Uterus (tissue), 4 donors: ENCODE data around the gene PHLDA2. TPM values are rescaled to one million over a fixed set of nuclear protein-coding genes. Genes with fewer than 3 reads are reported as not detected.

Source experiments
- DNase-seq, 2 donors: peaks; one replicate each; pipeline ENCODE4 v3.0.0-alpha.2; 2019 to 2020
- H3K27ac ChIP-seq, 2 donors: fragments of 200-600 bp; sonication (generic); 1 replicate in 1 of 2; 2 replicates in 1 of 2; pipeline ENCODE4 v1.5.1; 2016 to 2018
- H3K27me3 ChIP-seq, 2 donors: fragments of 200-600 bp; sonication (generic); one replicate each; pipeline ENCODE4 v1.5.1; 2018 to 2019; ENCODE audit warnings: control low read depth in 1 of 2
- H3K36me3 ChIP-seq, 2 donors: fragments of 200-600 bp; sonication (generic); one replicate each; pipeline ENCODE4 v1.5.1; 2019; ENCODE audit warnings: control low read depth in 1 of 2
- H3K4me1 ChIP-seq, 2 donors: fragments of 200-600 bp; sonication (generic); one replicate each; pipeline ENCODE4 v1.5.1; 2018 to 2019; ENCODE audit warnings: control low read depth in 1 of 2
- H3K4me3 ChIP-seq, 2 donors: fragments of 200-600 bp; sonication (generic); 1 replicate in 1 of 2; 2 replicates in 1 of 2; pipeline ENCODE4 v1.5.1; 2018 to 2019; ENCODE audit warnings: mild to moderate bottlenecking in 1 of 2
- H3K9me3 ChIP-seq, 2 donors: fragments of 200-600 bp; sonication (generic); one replicate each; pipeline ENCODE4 v1.5.1; 2019; ENCODE audit warnings: control low read depth in 1 of 2
- POLR2A ChIP-seq, 2 donors: fragments of 450-650 bp; IDR thresholded peaks; one replicate each; pipeline ENCODE4 v1.6.1; 2016; ENCODE audit warnings: antibody characterized with exemption in 2 of 2, mild to moderate bottlenecking in 1 of 2, moderate library complexity in 1 of 2
- intact Hi-C: fragments of 100-400 bp; cut with DNase I; formaldehyde crosslinking; loops from one replicate; pipeline ENCODE4 v1.15.1; 2023; ENCODE audit warnings: low total_unique reads
- total RNA-seq, 4 donors: library from RNA; depleted of rRNA in 3 of 4; stranded (reverse); fragments of >200 nt in 3 of 4; gene quantifications; one replicate each; pipeline versions ENCODE4 v1.1.0 to v1.2.4, GENCODE V29; 2014 to 2023
- TF ChIP-seq, protein P1 (sequence below), 4 experiments: fragments of 200-600 bp in 2 of 4; fragments of 450-650 bp in 2 of 4; sonication (generic) in 2 of 4; IDR thresholded peaks; one replicate each; pipeline ENCODE4 v1.5.1; 2016 to 2019; ENCODE audit warnings: antibody characterized with exemption in 4 of 4, mild to moderate bottlenecking in 2 of 4, moderate library complexity in 1 of 4
- donor health status: DM: yes; HTN: yes; CAD: no.

PHLDA2 gene
- total RNA-seq, 4 donors from 2014 or later, result 5.2 TPM; not detected in 3

DNA sequence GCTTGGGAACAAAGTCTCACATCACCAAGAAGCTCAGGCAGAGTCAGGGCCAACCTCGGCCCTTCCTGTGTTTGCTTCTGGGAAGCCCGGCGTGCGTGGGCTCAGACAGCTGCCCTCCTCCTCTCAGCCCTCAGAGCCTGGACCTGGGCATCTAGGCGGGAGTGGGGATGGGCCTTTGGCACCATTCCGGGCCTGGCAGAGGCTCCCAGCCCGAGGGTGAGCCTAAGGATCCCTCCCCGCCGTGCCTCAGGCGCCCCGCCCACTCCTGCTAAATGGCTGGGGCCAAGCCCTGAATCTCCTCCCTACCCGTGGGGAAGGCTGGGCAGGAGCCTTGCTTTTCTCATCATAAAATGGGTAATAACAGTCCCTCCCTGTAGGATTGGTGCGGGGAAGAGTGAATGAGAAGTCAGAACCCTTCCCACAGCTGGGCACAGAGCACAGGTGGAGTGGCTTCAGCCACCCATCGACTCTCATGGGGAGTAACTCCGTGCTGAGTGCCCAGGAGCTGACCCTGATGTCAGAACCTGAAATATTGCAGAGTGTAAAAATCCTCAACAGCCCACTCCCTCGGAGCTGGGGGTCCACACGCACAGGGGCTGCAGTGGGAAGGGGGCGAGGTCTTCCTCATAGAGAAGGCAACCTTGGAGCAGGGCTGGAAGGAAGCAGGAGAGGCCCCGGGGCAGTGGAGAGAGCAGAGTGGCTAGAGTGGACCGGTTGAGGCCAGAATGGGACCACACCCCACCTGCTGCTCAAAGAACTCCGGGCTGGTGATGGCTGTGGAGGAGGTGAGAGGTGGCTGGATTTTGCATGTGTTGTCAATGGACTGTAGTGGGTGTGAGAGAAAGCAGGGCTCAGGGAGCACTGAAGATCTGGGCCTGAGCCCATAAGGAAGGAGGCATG lies 24.8 kb downstream of the PHLDA2 start:
- Histone ChIP-seq H3K4me3 (no peak overlapping the region), H3K4me1 (peaks cover 0 to 7% of the 10 kb centered on the region in 2 donors), H3K9me3 (no peaks in the 10 kb centered on the region), H3K36me3 (no peaks in the 10 kb centered on the region), H3K27me3 (no peaks in the 10 kb centered on the region), H3K27ac (no peak overlapping the region)
- DNase-seq, result no peak
- TF ChIP-seq, protein P1, sequence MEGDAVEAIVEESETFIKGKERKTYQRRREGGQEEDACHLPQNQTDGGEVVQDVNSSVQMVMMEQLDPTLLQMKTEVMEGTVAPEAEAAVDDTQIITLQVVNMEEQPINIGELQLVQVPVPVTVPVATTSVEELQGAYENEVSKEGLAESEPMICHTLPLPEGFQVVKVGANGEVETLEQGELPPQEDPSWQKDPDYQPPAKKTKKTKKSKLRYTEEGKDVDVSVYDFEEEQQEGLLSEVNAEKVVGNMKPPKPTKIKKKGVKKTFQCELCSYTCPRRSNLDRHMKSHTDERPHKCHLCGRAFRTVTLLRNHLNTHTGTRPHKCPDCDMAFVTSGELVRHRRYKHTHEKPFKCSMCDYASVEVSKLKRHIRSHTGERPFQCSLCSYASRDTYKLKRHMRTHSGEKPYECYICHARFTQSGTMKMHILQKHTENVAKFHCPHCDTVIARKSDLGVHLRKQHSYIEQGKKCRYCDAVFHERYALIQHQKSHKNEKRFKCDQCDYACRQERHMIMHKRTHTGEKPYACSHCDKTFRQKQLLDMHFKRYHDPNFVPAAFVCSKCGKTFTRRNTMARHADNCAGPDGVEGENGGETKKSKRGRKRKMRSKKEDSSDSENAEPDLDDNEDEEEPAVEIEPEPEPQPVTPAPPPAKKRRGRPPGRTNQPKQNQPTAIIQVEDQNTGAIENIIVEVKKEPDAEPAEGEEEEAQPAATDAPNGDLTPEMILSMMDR (IDR thresholded peaks at IDR 0.05), result no peak
- no peak for TF ChIP-seq POLR2A (IDR thresholded peaks at IDR 0.05)
- intact Hi-C loops, result no loop called here

DNA sequence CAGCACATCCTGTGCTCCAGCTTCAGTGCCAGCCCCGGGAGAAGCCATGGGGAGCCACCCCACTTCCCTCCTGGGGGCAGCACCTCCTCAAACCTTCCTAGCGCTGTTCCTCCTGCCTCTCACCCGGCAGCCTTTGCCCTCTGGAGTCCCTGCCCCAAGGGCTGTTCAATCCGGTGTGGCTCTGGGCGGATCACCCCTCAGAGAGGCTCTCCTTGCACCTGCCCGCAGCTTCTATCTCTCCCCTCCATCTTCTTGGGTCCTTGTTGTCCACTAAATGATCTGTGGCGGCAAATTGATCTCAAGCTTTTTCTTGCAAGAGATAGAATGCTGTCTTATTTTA lies 25.6 kb downstream of the PHLDA2 start:
- no peaks in the 10 kb centered on the region for H3K27me3 ChIP-seq
- no peaks in the 10 kb centered on the region for H3K4me1 ChIP-seq
- no peaks in the 10 kb centered on the region for H3K9me3 ChIP-seq
- no peak overlapping the region for H3K4me3 ChIP-seq
- intact Hi-C loops, result no loop called here
- TF ChIP-seq, protein P1 (IDR thresholded peaks at IDR 0.05), result no peak
- TF ChIP-seq POLR2A (IDR thresholded peaks at IDR 0.05), result no peak
- H3K27ac ChIP-seq, result no peak overlapping the region
- H3K36me3 ChIP-seq, result no peaks in the 10 kb centered on the region
- no peak for DNase-seq

DNA sequence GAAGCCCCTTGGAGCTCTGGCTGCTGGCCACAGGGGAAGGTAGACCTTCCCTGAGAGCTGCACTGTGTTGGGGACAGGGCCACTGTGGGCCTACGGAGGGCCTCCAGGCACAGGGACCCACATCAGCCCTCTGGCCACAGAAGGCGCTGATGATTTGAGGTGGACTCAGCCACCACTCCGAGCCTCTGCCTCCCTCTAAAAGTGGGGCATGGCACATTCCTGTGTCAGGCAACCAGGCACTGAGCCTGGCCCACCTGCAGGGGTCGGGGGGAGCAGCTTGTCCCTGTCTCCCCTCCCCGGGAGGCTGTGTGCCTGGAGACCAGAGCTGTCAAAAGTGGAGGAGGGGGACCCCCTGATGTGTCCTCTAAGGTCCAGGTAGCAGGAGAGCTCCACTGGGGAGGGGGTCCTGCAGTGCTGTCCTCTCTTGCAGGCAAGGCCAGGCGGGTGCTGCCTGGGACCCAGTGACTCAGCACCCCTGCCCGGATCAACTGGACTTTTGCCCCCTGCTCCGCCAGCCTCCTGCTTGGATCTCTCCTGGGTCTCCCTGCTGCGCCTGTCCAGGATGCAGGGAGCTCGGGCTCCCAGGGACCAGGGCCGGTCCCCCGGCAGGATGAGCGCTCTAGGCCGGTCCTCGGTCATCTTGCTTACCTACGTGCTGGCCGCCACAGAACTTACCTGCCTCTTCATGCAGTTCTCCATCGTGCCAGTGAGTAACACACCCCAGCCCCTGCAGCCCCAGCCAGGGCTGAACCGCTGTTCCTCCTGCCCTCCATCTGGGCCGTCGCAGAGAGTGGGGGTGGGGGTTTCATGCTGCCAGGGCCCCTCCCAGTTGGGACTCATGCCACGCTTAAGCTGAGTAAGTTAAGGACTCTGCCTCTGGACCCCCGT lies 26.2 kb downstream of the PHLDA2 start:
- Histone ChIP-seq H3K27ac (peak overlapping the region in 1 of 2 donors; percentile 40), H3K27me3 (no peaks in the 10 kb centered on the region), H3K4me3 (peak overlapping the region; percentile 46 to 58), H3K36me3 (no peaks in the 10 kb centered on the region), H3K9me3 (no peaks in the 10 kb centered on the region), H3K4me1 (no peaks in the 10 kb centered on the region)
- no peak for TF ChIP-seq POLR2A (IDR thresholded peaks at IDR 0.05)
- TF ChIP-seq, protein P1 (IDR thresholded peaks at IDR 0.05), result no peak
- DNase-seq, result no peak
- intact Hi-C loops, result no loop called here

DNA sequence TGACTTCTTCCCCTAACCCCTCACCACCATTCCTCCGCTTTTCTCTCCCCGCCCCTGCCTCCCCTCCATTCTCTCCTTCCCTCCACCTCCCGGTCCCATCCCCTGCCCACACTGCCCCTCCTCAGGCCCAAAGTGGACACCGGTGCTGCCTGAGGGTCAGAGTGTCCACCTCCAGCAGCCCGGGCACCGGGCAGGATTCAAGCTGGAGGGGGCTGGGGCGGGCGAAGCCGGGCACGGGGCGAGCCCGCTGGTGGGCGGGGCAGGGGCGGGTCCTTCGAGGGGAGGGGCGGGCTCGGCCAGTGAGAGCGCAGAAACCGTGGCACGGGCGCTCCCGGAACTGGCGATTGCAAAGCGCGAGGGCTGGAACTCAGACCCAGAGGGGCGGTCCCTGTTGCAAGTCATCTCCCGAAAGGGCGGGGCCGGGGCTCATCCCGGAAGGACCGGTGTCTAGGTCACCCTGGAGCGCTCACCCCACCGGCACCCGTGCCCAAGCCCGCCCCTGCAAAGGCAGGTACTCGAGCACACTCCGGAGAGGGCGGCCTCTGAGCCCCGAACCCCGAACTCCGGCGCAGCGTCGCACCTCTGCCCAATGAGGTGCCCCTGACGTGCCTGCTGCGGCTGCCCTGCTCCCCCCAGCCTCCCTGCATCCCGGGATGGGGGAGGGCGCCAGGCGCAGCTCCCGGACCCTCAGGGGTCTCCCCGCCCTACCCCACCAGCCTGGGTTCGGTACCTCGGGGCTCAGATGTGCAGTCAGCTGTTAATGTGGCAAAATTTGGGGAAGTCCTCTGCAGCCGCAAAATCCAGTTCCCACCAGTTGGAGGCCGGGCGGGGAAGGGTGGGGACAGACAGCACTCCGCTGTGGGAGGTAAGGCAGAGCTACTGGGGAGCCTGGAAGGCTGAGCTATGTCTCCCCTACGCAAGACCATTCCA lies 27.1 kb downstream of the PHLDA2 start:
- H3K36me3 ChIP-seq, result no peaks in the 10 kb centered on the region

More for the DNA sequence above, 27.1 kb downstream of the PHLDA2 start:
- Histone ChIP-seq H3K4me3 (peak overlapping the region; percentile 46 to 58), H3K27ac (peak overlapping the region; percentile 72 to 83), H3K9me3 (no peaks in the 10 kb centered on the region), H3K27me3 (no peaks in the 10 kb centered on the region), H3K4me1 (no peaks in the 10 kb centered on the region)
- DNase-seq, result peak; percentile 96
- peak in 1 of 2 donors; percentile 47 for TF ChIP-seq POLR2A (IDR thresholded peaks at IDR 0.05)
- TF ChIP-seq, protein P1 (IDR thresholded peaks at IDR 0.05), result no peak
- intact Hi-C loops, result no loop called here
